ENCODE results near the gene BTBD19. TPM values are rescaled to one million over a fixed set of nuclear protein-coding genes. Genes with fewer than 3 reads are reported as not detected.
A peak's percentile ranks its signal among the peaks of the same experiment; 100 is the strongest.

Gene BTBD19
- total and polyA plus RNA-seq, 2 of the 4 experiments (the other 2 are of a cell fraction): 0.90 to 17.2 TPM

- no peak for TF ChIP-seq RCOR1 (IDR thresholded peaks at IDR 0.05; ENCODE audit: insufficient replicate concordance, low read length)
- no peak for TF ChIP-seq FOS (IDR thresholded peaks at IDR 0.05; ENCODE audit: low read depth, low read length)
- TF ChIP-seq CHD1 (IDR thresholded peaks at IDR 0.05; ENCODE audit: low read depth, low read length): no peak
These were observed 6.6 kb upstream of the BTBD19 start (continued) for GRCh38 chr1:44801491-44802305.

GRCh38 chr1:44802306-44803061, 5.8 kb upstream of the BTBD19 start:
- Histone ChIP-seq H3K27me3 (ENCODE audit: control insufficient read depth, insufficient read depth, low read length) (no peaks in the 10 kb centered on the region), H2BK120ac (ENCODE audit: low read depth, low read length) (peak overlapping the region; percentile 28), H4K5ac (ENCODE audit: low read depth, low read length) (no peak overlapping the region), H4K8ac (ENCODE audit: low read depth in 2 of 2, low read length in 2 of 2) (no peak overlapping the region), H3K4me2 (ENCODE audit: low read depth, low read length) (peak overlapping the region; percentile 100), H3K9ac (ENCODE audit: low read depth, low read length) (peak overlapping the region; percentile 87), H2AK5ac (ENCODE audit: low read depth, low read length) (peak overlapping the region; percentile 90), H3K4ac (ENCODE audit: low read depth, low read length) (peak overlapping the region; percentile 95), H3K4me3 (ENCODE audit: insufficient read depth, low read depth, low read length) (peak overlapping the region; percentile 74), H2BK20ac (ENCODE audit: low read depth, low read length) (no peak overlapping the region), H3K4me1 (ENCODE audit: control insufficient read depth, insufficient read depth, low read length) (peaks cover 20% of the 10 kb centered on the region), H2AK9ac (replicated peaks; ENCODE audit: low read depth, low read length, poor library complexity) (peak overlapping the region; percentile 89), H3K14ac (replicated peaks; ENCODE audit: low read depth, low read length) (peak overlapping the region; percentile 97), H3K9me3 (ENCODE audit: control insufficient read depth, insufficient read depth, low read length) (no peaks in the 10 kb centered on the region), H3K9me1 (ENCODE audit: insufficient read depth, low read length) (peaks cover 12% of the 10 kb centered on the region), H4K91ac (ENCODE audit: insufficient read depth, low read depth, low read length) (peak overlapping the region; percentile 5; the same call in 1 of the 2 replicates), H3K18ac (ENCODE audit: low read depth, low read length) (peak overlapping the region; percentile 82), H3K56ac (ENCODE audit: extremely low read depth, insufficient read depth, low read length) (no peak overlapping the region), H2BK5ac (ENCODE audit: low read depth, low read length, poor library complexity, severe bottlenecking) (peak overlapping the region; percentile 71), H2AFZ (replicated peaks; ENCODE audit: low read length, poor library complexity) (no peak overlapping the region), H3K23ac (ENCODE audit: low read depth, low read length) (peak overlapping the region; percentile 91), H4K20me1 (ENCODE audit: insufficient read depth, low read length) (peaks cover 28% of the 10 kb centered on the region), H2BK15ac (ENCODE audit: low read depth, low read length) (peak overlapping the region; percentile 4; the same call in 1 of the 3 replicates), H3K79me1 (ENCODE audit: low read depth in 1 of 2, low read length in 2 of 2) (peaks cover 14 to 41% of the 10 kb centered on the region in 2 experiments; a peak in 3 of 4 replicates), H3K27ac (ENCODE audit: insufficient read depth, low read length) (peak overlapping the region; percentile 67), H3K36me3 (ENCODE audit: control insufficient read depth, insufficient read depth, low read length) (peaks cover 37% of the 10 kb centered on the region)
- dilution Hi-C loops (cut with HindIII; ENCODE audit: low sequenced_read_pairs, unreplicated experiment) (no loop called here), in situ Hi-C loops (cut with MboI; ENCODE audit: low sequenced_read_pairs) (no loop called here), intact Hi-C loops (cut with micrococcal nuclease) (loop anchor here (10.0 kb wide), 1 partner anchor 502 kb away; no protein-coding TSS in a partner anchor)
- POLR2A ChIA-PET (ENCODE audit: unreplicated experiment): interaction anchor here (0.7 kb wide), 2 partner anchors 11 to 17 kb away, joined by 5 read pairs; no protein-coding TSS in a partner anchor
- BruUV-seq (replicated peaks): no TSS peak
- CTCF ChIA-PET: interaction anchor here (0.6 kb wide), 1 partner anchor 36 kb away, joined by 3 read pairs; no protein-coding TSS in a partner anchor
- no peak for DNase-seq
- no peak for ATAC-seq (ENCODE audit: low read depth)
- WGBS, 2 experiments (ENCODE audit: extremely low coverage in 2 of 2, insufficient read length in 1 of 2): 80% methylated on average over 5 of the region's 13 CpGs; no CpG with 5 or more reads in 1 of the 2 experiments
- TF ChIP-seq SMC3 (IDR thresholded peaks at IDR 0.05; ENCODE audit: low read depth, low read length): no peak
- TF ChIP-seq MAFK (IDR thresholded peaks at IDR 0.05; ENCODE audit: low read depth, low read length): no peak
- TF ChIP-seq CHD1 (IDR thresholded peaks at IDR 0.05; ENCODE audit: low read depth, low read length): no peak
- TF ChIP-seq FOS (IDR thresholded peaks at IDR 0.05; ENCODE audit: low read depth, low read length): no peak
- TF ChIP-seq NFE2L2 (IDR thresholded peaks at IDR 0.05; ENCODE audit: low read depth, low read length): no peak
- no peak for TF ChIP-seq RFX5 (IDR thresholded peaks at IDR 0.05; ENCODE audit: low read depth, low read length)
- TF ChIP-seq CEBPB (IDR thresholded peaks at IDR 0.05; ENCODE audit: low read depth, low read length): no peak
- TF ChIP-seq ELK1 (IDR thresholded peaks at IDR 0.05; ENCODE audit: borderline replicate concordance, low read depth, low read length): no peak
- TF ChIP-seq POLR2A (IDR thresholded peaks at IDR 0.05; ENCODE audit: low read depth, low read length): no peak
- no peak for TF ChIP-seq MXI1 (IDR thresholded peaks at IDR 0.05; ENCODE audit: borderline replicate concordance, low read depth, low read length)
- no peak for TF ChIP-seq RCOR1 (IDR thresholded peaks at IDR 0.05; ENCODE audit: insufficient replicate concordance, low read length)
- no peak for TF ChIP-seq USF2 (IDR thresholded peaks at IDR 0.05; ENCODE audit: low read depth, low read length)

All from IMR-90 (cell line).